CD4-positive, alpha-beta T cell treated with Interferon gamma for 1 hour (primary cell): Measurements from ENCODE around the gene ZFHX2.

Source experiments
- DNase-seq: peaks from one replicate; pipeline ENCODE4 v3.0.0-alpha.2; 2020

The ZFHX2 gene

DNA sequence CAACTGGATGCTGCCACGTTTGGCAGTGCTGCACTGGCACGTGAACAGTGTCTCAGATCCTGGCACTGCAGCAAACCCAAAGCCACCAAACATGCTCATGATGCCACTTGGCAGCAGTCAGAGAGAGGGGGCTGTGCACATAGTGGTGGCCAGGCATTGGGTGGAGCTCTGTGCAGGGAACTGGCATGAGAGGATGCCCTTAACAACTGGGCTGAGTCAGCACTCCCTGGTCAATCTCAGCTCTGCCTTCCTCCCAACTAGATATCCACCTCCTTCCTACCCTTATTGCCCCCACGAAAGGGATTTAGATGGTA lies 37.0 kb downstream of the ZFHX2 start:
- DNase-seq = no peak

DNA sequence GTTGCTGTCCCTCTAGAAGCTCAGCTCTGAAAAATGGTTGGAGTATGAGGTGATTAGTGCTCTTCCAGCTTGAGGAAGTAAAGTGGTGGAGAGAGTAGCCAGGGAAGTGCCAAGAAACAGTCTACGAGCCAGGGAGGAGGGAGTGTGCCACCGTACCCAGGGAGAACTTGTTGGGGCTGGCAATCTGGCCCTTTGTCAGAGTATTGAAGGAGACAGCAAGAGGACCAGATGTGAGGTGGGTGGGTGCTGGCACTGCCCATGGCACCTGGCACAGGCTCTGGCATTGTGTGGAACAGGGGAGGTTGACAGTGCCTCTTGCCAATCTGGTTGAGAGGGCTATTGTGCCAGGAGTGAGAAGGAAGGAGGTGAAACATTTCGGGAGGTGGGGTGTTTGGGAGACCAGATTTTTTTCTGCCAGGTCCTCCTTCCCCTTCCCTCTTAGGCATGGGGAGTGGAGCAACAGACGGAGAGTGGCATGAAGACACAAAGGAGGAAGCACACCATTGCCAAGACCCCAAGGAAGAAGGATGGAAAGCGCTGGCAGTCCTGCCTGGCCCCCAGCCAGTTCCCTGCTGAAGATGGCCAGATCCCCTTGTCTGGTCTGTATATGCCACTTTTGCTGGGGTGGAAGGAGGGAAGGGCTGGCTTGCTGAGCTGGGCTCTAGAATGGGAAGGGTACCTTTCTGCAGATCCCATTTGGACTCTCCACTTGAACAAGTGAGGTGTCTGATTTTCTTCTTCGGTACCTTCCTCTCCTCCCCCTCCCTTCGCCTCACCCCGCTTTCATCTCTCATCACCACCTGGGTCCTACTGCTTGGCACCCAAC lies 37.5 kb downstream of the ZFHX2 start:
- no peak for DNase-seq

DNA sequence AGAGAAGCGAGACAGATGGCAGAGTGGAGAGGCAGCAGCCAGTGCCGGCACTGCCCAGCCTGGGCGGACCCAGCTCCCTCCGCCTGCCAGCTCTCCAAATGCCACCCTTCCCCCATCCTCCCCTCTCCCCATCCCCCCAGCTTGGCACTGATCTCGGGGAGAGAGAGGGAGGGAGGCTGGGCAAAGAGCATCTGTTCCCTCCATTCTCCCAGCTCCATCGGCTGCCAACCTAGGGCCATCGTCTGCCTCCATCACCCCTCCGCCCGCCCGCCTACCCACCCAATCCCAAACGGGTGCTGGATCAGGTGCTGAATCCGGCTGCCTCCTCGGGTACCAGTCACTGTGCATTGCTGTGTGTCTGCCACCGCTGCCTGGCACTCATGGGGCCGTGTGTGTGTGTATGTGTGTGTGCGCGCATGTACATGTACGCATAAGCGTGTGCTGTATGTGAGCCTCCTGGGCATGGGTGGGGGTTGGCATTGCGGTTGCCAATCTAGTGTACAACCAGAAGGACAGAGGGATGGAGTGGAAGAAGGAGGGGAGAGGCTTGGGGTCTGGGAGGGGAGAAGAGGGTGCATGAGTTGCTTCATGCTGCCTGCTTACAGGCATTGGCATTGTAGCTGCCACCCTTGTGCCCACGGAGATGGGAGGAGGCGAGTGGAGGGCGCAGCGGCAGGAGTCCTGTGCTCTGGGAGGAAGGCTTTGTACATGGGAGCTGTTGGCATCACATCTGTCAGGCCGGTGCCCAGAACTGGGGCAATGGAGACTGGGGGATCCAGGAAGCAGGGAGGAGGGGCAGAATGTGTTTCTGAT lies 38.4 kb downstream of the ZFHX2 start:
- no peak for DNase-seq

DNA sequence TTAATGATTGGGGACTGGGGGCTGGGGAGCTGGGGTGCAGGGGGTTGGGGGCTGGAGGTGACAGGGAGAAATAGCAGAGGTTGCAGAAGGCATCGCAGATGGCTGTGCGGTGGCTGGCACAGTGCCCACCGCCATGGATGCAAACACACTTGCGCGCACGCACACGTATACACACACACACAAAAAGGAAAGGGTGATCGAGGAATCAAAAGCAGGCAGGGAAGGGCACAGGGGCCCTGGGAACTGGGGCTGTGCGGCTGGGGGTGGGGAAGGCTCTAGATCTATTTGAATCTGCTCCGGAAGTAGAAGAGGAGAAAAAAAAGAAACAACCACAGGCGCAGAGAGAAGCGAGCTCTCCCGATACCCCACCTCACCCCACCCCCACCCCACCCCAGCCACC lies 39.4 kb downstream of the ZFHX2 start:
- no peak for DNase-seq

DNA sequence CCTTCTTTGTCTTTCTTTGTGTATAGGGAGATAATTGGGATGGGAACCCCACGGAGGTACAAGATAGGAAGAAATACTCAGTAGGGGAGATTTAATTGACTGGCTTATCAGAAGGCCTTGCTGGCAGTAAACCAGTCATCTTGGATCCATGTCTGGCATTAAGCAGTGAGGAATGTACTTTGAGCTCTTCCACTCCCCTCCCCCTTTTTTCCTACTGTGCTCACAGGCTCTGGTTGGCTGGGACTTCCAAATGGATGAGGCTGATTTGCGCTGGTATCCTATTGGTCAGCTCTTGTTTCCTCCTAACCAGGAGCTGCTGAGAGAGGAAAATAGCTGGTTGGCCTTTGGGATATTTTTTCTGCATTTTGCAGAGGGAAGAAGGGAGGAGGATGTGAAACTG lies 57.3 kb downstream of the ZFHX2 start:
- DNase-seq = no peak

DNA sequence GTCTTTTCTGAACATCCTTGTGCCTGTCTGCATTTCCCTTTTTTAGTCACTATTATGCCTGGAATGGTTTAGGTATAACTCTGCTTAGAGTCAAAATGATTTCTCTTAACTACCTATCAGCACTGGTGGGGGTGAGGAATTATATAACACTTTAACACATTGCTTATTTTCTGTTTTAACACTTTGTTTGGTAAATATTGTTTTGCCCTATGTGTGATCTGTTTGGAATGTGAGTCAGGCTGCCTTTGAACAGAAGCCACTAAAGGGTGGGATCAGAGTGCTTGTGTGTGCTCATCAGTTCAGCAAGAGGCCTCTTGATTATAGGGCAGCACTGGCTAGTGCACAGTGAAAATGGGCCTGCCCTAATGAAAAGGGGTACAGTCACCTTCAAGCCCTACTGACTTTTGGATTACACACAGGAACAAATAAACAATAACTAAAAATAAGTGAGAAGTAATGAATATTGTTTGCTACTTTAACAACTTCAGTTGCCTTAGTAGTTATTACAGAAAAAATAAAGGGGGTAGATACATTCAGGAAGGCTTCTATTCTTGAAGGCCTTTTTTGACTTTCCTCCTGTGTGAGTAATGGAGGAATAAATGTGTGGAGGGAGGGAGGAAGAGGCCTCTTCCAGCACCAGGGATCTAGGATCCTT lies 58.8 kb downstream of the ZFHX2 start:
- DNase-seq = no peak

DNA sequence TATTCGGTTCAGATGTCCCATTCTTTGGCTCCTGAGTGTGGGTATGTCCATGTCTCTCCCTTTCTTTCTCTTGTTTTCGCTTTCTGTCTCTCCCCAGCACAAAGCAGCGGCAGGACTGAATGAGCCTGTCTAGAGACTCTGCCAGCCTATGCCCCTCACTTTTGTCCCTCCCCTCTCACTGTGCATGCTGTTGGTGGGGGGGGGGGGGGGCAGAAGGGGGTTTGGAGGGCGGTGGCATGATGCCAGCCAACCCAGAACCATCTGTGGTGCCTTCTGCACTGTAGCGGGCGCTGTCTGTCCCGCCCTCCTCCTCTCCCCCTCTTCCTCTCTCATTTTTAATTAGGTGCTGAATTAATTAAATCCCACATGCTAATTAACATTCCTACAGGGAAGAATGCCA lies 64.3 kb downstream of the ZFHX2 start:
- no peak for DNase-seq

DNA sequence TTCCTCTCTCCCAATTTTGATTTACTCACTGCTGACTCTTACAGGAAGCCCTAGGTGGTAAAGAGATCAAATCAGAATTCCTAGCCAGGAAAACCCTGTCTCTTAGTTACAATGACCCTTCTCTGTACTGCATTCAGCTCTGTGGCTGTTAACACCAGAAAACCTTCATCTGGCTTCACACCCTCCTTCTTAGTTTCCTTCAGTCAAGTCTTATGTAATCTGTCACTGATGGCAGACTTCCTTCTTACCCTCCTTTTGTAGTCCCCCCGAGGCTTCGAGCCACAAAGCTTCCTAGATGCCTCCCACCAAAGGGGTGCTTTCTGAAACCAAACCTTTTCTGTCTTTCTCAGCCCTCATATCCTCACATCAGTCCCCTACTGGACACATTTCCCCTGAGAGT lies 65.5 kb downstream of the ZFHX2 start:
- DNase-seq = no peak

DNA sequence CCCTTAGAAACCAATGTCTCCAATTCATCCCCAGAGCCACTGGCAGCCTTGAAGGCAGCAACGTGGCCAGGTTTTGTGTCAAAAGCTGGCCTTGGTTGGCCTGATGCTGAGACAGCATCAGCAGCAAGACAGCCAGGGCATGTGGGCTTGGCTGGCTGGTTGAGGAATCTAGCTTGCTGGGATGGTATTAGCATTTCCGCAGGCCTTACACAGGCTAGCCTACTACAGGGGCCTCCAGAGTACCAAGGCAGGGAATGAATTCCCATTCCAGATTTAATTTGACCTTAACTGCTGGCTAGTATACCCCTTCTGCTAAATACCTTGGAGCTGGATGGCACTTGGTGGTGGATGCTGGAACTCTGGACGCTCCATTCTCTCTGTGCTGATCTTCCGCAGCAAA lies 66.2 kb downstream of the ZFHX2 start:
- no peak for DNase-seq

DNA sequence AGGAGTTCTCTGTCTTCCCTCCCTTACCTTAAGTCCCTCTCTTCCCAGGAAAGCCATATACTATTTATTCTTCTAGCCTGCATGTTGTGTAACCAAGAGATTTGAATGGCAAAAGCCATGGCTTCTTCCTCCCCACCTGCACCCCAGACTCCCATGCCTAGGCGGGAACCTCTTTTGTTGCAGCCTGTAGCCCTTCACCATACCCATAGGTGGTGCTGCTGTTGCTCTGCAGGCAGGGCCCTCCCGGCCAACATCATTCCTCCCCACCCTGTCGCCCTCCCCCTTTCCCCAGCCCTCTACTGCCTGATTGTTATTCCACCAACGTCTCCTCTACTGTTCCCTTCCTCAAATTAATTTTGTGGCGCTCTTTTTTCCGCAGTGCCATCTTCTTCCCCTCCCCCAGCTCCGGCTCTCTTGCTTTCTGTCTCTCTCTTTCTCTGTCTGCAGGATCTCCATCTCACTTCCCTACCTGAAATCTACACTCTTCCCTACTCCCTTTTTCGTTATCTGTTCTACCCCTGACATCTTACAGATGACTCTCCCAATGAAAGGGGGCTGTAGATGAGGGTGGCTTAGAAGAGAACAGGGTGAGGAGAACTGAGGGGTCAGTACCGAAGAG lies 68.2 kb downstream of the ZFHX2 start:
- no peak for DNase-seq

DNA sequence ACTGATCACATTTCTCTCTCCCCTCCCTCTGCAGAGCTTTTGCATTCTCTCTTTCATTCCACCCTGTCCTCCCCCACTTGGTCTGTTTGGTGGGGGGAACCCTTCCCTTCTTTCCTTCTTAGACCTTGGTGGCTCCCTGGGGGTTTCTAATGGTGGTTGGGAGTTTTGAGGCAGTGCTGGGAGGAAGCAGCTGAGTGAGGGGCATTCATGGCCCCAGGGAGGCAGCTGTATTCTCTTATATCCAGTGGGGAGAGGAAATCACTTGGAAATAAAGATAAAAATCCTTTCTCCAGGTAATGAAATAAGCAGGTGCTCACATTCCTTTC lies 68.8 kb downstream of the ZFHX2 start:
- DNase-seq = no peak

DNA sequence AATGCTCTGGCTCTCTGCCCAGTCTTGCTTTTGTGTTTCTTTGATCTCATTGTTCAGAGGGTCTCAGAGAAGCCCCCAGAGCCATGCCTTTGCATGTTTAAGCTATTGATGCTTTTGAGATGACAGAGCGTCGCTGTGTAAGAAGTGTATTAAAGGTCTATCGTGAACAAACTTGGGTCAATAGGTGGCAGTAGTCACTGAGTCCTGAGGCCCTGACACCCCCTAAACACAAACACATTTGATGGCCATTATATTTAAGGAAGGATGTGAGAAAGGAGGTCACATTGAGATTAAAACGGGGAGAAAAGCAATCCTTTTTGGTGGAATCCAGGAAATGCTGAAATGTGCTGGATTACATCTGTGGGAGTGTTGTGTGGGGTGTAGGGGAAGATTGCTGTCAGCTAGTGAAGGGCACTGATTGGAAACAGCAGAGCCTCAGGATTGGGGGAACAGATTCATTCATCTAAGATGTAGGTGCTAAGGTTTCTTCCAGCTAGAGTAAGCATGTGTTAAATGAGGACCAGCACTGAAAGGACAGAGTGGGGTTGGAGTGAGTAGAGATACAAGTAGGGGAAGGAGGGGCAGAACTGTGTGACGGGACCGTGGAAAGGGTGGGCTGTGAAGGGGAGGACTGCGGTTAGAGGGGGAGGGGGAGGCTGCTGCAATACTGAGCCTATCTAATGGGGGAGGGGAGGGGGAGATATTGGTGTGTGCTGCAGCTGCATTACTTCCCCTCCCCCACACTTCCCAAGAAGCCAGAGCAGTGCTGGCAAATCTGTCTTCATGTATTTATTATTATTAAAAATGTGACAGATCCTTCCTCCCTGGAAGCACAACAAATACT lies 69.4 kb downstream of the ZFHX2 start:
- DNase-seq = no peak

DNA sequence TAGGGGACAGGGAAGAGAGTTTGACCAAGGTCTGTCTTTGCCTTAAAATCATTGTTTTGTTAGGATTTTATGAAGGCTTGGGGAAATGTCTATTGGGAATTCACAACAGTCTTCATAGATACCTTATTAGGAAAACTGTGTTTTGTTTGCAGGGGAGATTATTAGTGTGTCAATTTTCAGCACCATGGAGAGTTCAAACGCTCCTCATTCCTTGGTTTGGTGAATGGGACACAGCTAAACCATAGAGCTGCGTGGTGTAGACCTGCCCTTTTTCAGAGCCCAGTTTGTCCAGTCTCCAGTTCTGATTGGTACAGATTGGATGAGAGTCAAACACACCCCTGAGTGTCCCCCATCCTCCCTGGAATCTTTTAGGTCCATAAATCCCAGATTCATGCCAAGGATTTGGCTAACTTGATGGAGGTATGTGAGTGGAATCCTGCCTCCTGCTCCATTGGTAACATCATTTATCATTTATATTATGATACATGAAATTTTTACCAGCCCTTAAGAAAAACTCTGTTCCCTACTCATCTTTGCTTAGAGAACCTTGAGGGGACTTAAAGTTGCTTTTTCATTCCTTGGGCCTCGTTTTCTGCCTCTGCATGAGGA lies 70.1 kb downstream of the ZFHX2 start:
- DNase-seq = no peak

DNA sequence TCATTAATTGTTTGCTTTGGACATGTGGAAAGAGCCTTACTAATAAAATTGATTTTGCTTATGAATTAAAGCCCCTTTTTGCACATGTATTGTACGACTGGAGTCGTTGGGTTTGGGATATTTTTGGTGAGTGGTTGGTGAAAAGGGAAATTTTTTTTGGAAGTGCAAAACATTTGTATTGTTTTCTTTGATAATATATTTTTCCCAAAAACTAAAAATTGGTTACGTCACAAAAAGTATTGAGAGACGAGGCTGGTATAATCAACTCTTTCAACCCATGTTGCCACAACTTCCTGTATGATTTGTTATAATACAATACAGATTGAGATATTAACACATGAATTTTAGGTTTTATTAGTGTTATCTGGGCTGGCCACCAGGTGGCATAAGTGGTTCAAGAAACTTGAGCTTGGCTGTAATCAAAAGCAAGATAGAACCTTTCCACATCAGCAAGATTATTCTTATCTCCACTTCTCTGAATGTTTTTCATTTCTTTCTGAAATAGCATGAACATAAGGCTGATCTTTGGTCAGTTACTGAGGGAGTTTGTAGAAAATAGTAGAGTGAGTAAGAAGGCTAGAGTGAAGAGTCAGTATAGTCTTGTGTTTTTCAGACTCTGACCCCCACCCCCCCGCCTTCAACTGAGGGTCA lies 73.3 kb downstream of the ZFHX2 start:
- peak; percentile 53 for DNase-seq

DNA sequence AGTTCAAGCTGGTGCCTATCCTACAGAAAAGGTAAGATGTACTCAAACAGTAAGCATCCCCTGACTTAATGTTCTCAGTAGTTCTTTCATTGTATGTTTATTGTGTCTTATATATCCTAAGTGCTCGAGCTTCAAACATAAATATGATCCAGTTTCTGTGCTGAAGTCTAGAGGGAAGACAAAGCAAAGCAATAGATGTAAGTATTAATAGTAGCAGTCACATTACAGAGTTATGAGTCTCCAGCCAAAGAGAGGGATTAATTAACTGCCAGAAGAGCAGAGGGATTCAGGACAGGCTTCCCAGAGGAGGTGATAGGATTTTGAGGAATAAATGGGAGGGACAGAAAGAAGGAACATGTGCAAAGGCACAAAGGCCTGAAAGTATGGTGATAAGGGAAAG lies 80.6 kb downstream of the ZFHX2 start:
- DNase-seq = no peak
